Loucy (cell line): ENCODE data around the gene DUSP11.

Experiments used
- CTCF ChIP-seq: fragments of 200-600 bp; sonication (generic); conservative IDR thresholded peaks from 2 replicates; pipeline ENCODE4 v1.5.1; 2014; ENCODE audit warnings: mild to moderate bottlenecking, antibody characterized with exemption, low read length
- EZH2phosphoT487 ChIP-seq: fragments of 200-600 bp; IDR thresholded peaks from 2 replicates; pipeline ENCODE4 v1.6.1; 2018; ENCODE audit warnings: antibody characterized with exemption, mild to moderate bottlenecking, moderate library complexity, borderline replicate concordance

- TF ChIP-seq CTCF: no peak
- TF ChIP-seq EZH2phosphoT487: no peak
These were observed 49.1 kb upstream of the DUSP11 start, which contains the start of gene STAMBP for GRCh38 chr2:73828818-73829570.
